Measurements from ENCODE around the gene MYB. TPM values are rescaled to one million over a fixed set of nuclear protein-coding genes. Genes with fewer than 3 reads are reported as not detected.

The MYB gene
- total and polyA plus RNA-seq, 2 of the 8 experiments (the other 6 are each of a cell fraction or from before 2014, with no cell fraction given) = 4.0 to 7.6 TPM

DNA sequence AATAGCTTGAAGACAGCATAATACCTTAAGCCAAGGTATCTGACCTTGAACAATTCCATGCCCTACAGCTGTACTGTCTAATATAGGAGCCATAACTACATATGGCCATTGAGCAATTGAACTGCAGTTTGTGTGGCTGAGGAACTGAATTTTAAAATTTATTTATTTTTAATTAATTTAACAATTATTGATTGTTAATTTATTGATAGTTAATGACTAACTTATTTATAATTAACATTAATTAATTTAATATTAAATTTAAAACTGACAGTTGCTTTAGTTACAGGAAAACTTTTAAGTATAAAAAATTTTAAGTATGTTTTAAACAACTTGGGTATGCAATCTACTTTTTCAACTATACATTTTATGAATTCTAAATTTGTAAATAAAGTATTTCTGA, 12.3 kb upstream of the MYB start (continued):
- no peak for TF ChIP-seq BCL11A (IDR thresholded peaks at IDR 0.05; ENCODE audit: low read depth in 2 of 2, low read length in 2 of 2)

Measured in H1 (cell line).